ENCODE results near the gene ADGRL1. TPM values are rescaled to one million over a fixed set of nuclear protein-coding genes. Genes with fewer than 3 reads are reported as not detected.
A peak's percentile ranks its signal among the peaks of the same experiment; 100 is the strongest.
"Not testable (repeated sequence)": the region's sequence is repeated elsewhere in the genome, so short reads cannot be mapped to it uniquely, and the experiment has no call there.

The ADGRL1 gene
- total RNA-seq, 2 experiments from 2014 or later, result 12.5 to 14.0 TPM

DNA sequence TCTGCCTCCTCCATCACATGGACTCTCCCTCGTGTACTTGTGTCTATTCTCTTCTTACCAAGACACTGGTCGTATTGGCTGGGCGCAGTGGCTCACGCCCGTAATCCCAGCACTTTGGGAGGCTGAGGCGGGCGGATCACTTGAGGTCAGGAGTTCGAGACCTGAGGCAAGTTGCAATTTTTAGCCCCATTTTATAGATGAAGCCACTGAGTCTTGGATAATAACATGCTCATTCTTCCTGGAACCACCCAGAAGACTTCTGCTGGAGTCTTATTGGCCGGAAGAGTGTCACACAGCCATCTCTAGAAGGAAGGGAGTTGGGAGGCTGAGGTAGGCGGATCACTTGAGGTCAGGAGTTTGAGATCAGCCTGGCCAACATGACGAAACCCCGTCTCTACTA, 37.7 kb upstream of the ADGRL1 start:
- POLR2A ChIA-PET; H3K27me3 Mint-ChIP-seq; H3K9me3 Mint-ChIP-seq; CTCF ChIA-PET; DNase-seq; H3K4me1 Mint-ChIP-seq; H3K4me3 Mint-ChIP-seq; H3K27ac Mint-ChIP-seq; H3K36me3 Mint-ChIP-seq (ENCODE audit: low read depth): not testable (repeated sequence)

DNA sequence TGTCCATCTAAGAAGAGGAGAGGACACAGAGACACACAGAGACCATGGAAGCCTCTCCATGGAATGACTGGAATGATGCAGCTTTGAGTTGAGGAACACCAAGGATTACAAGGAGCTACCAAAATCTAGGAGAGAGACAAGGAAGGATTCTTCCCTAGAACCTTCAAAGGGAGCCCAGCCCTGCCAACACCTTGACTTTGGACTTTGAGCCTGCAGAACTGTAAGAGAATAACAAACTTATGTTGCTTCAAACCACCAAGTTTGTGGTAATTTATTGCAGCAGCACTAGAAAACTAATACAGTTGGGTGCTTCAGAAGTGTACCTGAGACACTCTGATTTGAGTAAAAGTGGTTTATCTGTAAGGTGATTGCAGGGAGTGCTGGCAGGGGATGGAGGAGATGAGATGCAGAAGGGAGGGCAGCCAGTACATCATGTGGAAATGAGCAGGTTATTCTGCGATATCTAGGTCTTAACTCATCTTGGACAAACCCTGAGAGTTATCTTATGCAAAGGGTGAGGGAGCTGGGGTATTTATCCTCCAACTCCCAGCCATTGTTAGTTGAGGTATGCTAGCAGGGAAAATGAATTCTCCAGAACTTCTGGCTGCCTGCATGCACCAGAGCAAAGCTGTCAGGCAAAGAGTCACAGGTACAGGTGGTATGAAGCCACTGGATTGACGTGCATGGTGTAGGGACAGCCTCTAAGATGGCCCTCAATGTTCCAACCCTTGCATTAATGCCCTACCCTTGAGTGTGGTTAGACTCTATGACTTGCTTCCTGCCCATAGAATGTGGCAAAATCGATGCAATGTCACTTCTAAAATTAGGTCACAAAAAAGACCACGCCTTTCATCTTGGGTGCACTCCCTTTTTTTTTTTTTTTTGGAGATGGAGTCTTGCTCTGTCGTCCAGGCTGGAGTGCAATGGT, 31.3 kb upstream of the ADGRL1 start:
- ChIA-PET CTCF (no interaction called here), POLR2A (no interaction called here)
- Mint-ChIP-seq H3K36me3 (ENCODE audit: low read depth) (no peaks in the 10 kb centered on the region), H3K27ac (no peak overlapping the region), H3K4me3 (no peak overlapping the region), H3K4me1 (peaks cover 6% of the 10 kb centered on the region), H3K27me3 (peaks cover 3% of the 10 kb centered on the region), H3K9me3 (peaks cover 3% of the 10 kb centered on the region)
- no peak for DNase-seq

DNA sequence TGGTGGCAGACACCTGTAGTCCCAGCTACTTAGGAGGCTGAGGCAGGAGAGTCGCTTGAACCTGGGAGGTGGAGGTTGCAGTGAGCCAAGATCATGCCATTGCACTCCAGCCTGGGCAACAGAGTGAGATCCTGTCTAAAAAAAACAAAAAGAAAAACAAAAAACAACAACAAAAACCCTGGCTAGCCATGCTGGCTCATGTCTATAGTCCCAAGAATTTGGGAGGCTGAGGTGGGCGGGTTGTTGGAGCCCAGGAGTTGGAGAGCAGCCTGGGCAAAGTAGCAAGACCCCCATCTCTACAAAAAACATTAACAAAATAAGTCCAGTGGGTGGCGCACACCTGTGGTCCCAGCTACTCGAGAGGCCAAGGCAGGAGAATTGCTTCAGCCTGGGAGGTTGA, 27.0 kb upstream of the ADGRL1 start:
- POLR2A ChIA-PET; DNase-seq; H3K27me3 Mint-ChIP-seq; H3K4me3 Mint-ChIP-seq; H3K9me3 Mint-ChIP-seq; H3K27ac Mint-ChIP-seq; H3K36me3 Mint-ChIP-seq (ENCODE audit: low read depth): not testable (repeated sequence)
- CTCF ChIA-PET, result interaction anchor here (0.9 kb wide), 1 partner anchor 16 kb away, joined by 3 read pairs; no protein-coding TSS in a partner anchor
- H3K4me1 Mint-ChIP-seq, result peaks cover 15% of the 10 kb centered on the region

DNA sequence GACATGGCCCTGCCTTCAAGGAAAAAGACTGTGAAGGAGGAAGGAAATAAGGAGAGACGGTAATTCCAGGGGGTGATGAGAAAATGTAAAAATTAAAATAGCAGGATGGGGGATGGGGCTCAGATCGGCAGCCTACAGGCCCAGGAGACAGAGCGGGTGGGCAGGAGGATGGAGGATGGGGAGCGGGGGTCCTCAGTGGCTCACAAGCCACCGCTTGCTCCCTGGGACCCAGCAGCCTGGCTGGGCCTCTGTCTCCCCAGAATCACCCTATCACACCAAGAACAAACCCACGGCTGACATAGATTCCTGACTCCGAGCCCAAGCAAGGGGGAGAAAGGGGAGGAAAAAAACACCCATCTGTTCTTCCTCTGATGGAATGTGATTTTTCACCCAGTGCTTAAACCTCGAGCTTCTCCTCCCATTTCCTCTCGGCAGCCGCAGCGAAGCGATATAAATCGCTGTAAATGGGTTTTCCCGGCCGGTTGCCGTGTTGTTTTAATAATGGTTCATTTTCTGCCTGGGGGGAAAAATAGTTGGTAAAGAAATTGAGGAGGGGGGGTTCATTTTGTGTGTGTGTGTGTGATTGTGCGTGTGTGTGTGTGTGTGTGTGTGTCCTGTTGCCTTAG, 22.6 kb upstream of the ADGRL1 start:
- H3K36me3 Mint-ChIP-seq (ENCODE audit: low read depth); H3K9me3 Mint-ChIP-seq; H3K27ac Mint-ChIP-seq; CTCF ChIA-PET; H3K4me3 Mint-ChIP-seq; H3K27me3 Mint-ChIP-seq; DNase-seq; POLR2A ChIA-PET: not testable (repeated sequence)
- peaks cover 11% of the 10 kb centered on the region for H3K4me1 Mint-ChIP-seq

DNA sequence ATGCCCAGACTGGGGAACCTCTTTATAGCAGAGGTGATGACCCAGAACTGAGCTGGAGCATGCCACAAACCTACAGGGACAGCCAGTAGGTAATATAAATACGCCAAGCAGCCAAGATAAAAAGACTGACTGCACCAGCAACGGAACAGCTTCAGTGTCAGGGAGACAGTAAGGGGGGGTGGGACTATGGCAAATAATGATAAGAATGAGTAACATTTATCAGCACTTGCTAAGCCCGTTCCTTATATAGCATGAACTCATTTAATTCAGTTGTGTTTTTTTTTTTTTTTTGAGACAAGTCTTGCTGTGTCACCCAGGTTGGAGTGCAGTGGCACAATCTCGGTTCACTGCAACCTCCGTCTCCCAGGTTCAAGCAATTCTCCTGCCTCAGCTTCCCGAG, 20.5 kb upstream of the ADGRL1 start:
- H3K27me3 Mint-ChIP-seq; CTCF ChIA-PET; H3K4me3 Mint-ChIP-seq; DNase-seq; H3K9me3 Mint-ChIP-seq; H3K27ac Mint-ChIP-seq; H3K36me3 Mint-ChIP-seq (ENCODE audit: low read depth); POLR2A ChIA-PET: not testable (repeated sequence)
- H3K4me1 Mint-ChIP-seq, result peaks cover 14% of the 10 kb centered on the region

DNA sequence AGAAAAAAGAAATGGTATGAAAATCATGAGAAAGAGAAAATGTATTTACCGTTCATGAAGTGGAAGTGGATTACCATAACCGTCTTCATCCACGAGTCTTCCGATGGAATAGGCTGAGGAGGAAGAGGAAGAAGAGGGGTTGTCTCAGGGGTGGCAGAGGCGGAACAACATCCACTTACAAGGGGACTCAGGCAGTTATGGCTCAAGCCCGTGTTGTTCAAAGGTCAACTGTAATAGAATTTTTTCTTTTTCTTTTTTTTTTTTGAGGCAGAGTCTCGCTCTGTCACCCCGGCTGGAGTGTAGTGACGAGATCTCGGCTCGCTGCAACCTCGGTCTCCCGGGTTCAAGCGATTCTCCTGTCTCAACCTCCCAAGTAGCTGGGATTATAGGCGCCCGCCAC, 16.9 kb upstream of the ADGRL1 start:
- Mint-ChIP-seq H3K36me3 (ENCODE audit: low read depth) (no peaks in the 10 kb centered on the region), H3K4me1 (peaks cover 16% of the 10 kb centered on the region), H3K27me3 (peaks cover 3% of the 10 kb centered on the region), H3K4me3 (no peak overlapping the region), H3K9me3 (no peaks in the 10 kb centered on the region), H3K27ac (no peak overlapping the region)
- no peak for DNase-seq
- ChIA-PET POLR2A (no interaction called here), CTCF (interaction anchor here (0.6 to 1.5 kb wide), 3 partner anchors 11 to 648 kb away, joined by 3 to 4 read pairs (median 3); no protein-coding TSS in a partner anchor)

DNA sequence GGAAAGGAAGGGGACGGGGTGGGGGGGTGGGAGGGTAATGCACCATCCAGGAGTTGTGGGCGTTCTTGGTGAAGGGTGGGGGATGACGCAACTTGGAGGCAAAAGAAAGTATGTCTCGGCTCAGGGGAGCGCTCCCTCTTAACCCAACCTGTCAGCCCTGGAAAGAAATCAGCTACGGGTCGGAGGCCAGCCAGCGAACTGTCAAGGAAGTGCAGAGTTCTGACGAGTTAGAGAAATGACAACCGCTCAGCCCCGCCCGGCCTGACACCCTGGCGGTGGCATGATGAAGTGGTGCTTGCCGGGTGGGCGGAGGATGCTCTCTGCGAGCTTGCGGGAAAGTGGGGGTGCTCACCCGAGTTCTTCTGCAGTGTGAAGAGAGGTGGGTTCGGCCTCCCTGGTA, 15.4 kb upstream of the ADGRL1 start:
- H3K4me3 Mint-ChIP-seq, result peak overlapping the region; percentile 14
- not testable (repeated sequence) for H3K36me3 Mint-ChIP-seq (ENCODE audit: low read depth); H3K27me3 Mint-ChIP-seq; H3K9me3 Mint-ChIP-seq; H3K27ac Mint-ChIP-seq
- POLR2A ChIA-PET, result interaction anchor here (1.2 kb wide), 1 partner anchor 84 kb away, joined by 5 read pairs; no protein-coding TSS in a partner anchor
- DNase-seq, result peak; percentile 80
- peaks cover 22% of the 10 kb centered on the region for H3K4me1 Mint-ChIP-seq
- CTCF ChIA-PET, result interaction anchor here (0.6 to 1.7 kb wide), 6 partner anchors 10 to 95 kb away, joined by 3 to 6 read pairs (median 3); no protein-coding TSS in a partner anchor

DNA sequence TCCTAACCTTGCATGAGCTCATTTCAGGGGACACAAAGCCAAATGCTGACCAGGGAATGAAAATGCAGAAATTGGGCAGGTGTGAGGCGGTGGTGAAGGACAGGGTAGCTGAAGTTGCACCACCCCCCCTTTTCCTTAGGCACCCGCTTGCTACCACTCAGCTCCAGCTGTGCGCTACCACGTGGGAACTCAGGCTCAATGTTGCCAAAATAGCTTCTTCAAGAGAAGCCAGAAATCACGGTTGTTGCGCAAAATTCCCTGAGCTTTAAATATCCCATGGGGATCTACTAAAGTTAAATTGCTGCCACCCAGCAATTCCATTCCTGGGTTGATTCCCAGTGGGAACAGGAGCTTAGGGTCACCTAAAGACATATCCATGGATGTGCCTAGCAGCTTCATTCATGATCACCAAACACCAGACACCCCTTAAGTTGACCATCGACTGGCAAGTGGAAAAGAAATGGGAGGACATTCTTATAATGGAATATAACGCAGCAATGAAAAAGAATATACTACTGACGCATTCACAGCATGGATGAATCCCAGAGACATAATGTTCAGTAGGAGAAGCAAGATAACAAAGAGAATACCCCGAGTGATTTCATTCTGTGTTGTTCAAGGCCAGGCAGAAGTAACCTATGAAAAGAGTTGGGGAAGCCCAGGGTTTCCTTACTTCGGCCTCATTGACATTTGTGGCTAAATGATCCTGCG, 12.8 kb upstream of the ADGRL1 start:
- Mint-ChIP-seq H3K9me3 (no peaks in the 10 kb centered on the region), H3K4me3 (no peak overlapping the region), H3K27ac (no peak overlapping the region), H3K27me3 (peaks cover 3% of the 10 kb centered on the region), H3K4me1 (peaks cover 23% of the 10 kb centered on the region), H3K36me3 (ENCODE audit: low read depth) (no peaks in the 10 kb centered on the region)
- POLR2A ChIA-PET, result no interaction called here
- CTCF ChIA-PET, result no interaction called here
- no peak for DNase-seq

DNA sequence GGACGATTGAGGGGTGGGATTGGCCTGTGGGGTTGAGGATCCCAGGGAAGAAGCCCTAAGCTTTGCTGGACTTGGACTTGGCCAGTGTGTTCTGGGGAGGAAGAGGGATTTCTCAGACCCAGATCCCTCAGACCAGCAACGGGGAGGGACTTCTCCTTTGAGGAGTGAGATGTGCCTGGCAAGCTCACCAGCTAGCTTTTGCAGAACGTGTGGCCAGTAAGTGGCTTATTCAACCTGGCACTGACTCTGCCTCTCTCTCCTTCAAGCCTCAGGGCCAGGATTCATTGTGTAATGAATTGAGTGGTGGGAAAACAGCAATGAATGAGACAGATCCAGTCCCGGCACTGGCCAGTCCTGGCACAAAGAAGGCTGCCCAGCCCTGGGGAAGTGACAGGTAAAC, 11.9 kb upstream of the ADGRL1 start:
- H3K27me3 Mint-ChIP-seq; DNase-seq; H3K9me3 Mint-ChIP-seq; H3K36me3 Mint-ChIP-seq (ENCODE audit: low read depth); POLR2A ChIA-PET; H3K27ac Mint-ChIP-seq; H3K4me3 Mint-ChIP-seq: not testable (repeated sequence)
- peaks cover 23% of the 10 kb centered on the region for H3K4me1 Mint-ChIP-seq
- CTCF ChIA-PET, result interaction anchor here (1.4 to 1.7 kb wide), 3 partner anchors 10 to 130 kb away, joined by 4 to 6 read pairs (median 4); no protein-coding TSS in a partner anchor

DNA sequence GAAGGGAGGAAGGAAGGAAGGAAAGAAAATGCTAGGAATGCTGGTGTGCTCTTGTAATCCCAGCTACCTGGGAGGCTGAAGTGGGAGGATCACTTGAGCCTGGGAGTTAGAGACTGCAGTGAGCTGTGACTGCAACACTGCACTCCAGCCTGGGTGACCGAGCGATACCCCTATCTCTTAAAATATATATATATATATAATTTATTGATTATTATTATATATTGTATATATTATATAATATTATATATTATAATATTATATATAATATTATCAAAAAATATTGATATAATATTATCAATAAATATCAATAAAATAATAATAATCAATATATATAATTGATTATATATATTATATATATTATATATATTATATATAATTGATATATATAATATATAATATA, 8.6 kb upstream of the ADGRL1 start:
- Mint-ChIP-seq H3K4me1 (peaks cover 17% of the 10 kb centered on the region), H3K9me3 (no peaks in the 10 kb centered on the region), H3K27ac (no peak overlapping the region), H3K36me3 (ENCODE audit: low read depth) (no peaks in the 10 kb centered on the region), H3K27me3 (peaks cover 7% of the 10 kb centered on the region), H3K4me3 (no peak overlapping the region)
- no peak for DNase-seq
- ChIA-PET CTCF (no interaction called here), POLR2A (no interaction called here)

DNA sequence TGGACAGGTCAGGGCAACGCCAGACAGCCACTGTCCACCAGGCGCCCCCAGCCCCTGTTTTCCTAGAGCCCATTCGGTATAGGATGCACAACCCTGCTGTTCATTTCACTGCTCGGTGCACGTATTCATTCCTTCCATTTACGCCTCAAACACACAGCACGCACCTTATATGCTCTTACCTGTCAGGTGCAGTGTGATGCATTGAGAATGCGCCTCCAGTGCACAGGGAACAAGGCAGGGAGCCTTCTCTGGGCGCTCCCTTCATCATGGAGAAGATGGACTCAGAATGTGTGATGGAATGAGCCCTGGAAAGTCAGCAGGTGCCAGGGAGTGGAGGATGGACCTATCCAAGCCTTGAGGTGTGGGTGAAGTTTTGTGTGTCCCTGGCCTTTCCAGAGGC, 4.2 kb upstream of the ADGRL1 start:
- H3K4me3 Mint-ChIP-seq; H3K9me3 Mint-ChIP-seq; CTCF ChIA-PET; H3K27ac Mint-ChIP-seq; POLR2A ChIA-PET; DNase-seq; H3K36me3 Mint-ChIP-seq (ENCODE audit: low read depth): not testable (repeated sequence)
- H3K4me1 Mint-ChIP-seq, result peaks cover 17% of the 10 kb centered on the region
- H3K27me3 Mint-ChIP-seq, result peaks cover 30% of the 10 kb centered on the region

DNA sequence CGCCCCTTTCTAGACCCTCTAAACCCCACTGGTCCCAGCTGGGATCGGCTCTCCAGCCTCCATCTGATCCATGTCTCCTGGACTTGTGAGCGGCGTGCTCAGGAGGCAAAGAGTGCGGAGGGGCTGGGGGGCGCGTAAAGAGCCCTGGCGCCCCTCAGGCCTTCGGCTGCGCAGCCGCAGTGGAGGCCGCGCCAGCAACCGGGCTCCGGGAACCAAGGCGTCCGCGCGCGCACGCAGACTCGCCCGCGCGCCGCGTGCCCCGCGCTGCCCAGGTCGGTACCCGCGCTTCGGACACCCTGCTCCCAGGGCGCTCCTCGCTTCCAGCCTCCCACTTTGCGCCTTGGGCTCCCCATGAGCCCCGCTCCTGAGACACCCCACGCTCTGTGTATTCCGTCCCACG, 3.4 kb upstream of the ADGRL1 start:
- CTCF ChIA-PET; H3K9me3 Mint-ChIP-seq; POLR2A ChIA-PET; DNase-seq; H3K27ac Mint-ChIP-seq; H3K4me3 Mint-ChIP-seq; H3K36me3 Mint-ChIP-seq (ENCODE audit: low read depth): not testable (repeated sequence)
- Mint-ChIP-seq H3K4me1 (peaks cover 22% of the 10 kb centered on the region), H3K27me3 (peaks cover 35% of the 10 kb centered on the region)

DNA sequence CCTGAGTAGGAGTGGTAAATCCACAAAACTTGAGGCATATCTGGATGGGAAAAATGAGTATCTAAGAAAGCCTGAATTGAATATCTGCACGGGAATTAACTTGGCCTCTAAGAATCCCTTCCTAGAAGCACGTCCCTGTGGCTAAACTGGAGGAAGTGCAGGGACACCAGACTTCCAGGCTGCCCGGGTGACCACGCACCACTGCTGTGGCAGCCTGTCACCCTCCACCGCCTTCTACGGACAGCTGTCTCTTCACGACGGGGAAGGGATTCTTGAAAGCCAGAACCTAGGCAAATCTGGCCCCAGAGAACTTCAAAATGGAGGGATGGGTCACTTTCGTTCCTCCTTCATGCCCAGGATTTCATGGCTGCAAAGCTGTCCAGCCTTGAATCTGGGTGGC, 2.5 kb upstream of the ADGRL1 start:
- peaks cover 26% of the 10 kb centered on the region for H3K4me1 Mint-ChIP-seq
- H3K27me3 Mint-ChIP-seq, result peaks cover 39% of the 10 kb centered on the region
- H3K36me3 Mint-ChIP-seq (ENCODE audit: low read depth); H3K4me3 Mint-ChIP-seq; CTCF ChIA-PET; H3K9me3 Mint-ChIP-seq; H3K27ac Mint-ChIP-seq; POLR2A ChIA-PET; DNase-seq: not testable (repeated sequence)

Measured in activated CD4-positive, alpha-beta T cell treated with anti-CD3 and anti-CD28 coated beads, Interleukin-2, amount 10 ng/mL, durations not matched to agents 7 days and 5 days (primary cell).